ENCODE results near the gene MORF4L1. TPM values are rescaled to one million over a fixed set of nuclear protein-coding genes. Genes with fewer than 3 reads are reported as not detected.
"Not testable (repeated sequence)": the region's sequence is repeated elsewhere in the genome, so short reads cannot be mapped to it uniquely, and the experiment has no call there.

MORF4L1 gene, protein sequence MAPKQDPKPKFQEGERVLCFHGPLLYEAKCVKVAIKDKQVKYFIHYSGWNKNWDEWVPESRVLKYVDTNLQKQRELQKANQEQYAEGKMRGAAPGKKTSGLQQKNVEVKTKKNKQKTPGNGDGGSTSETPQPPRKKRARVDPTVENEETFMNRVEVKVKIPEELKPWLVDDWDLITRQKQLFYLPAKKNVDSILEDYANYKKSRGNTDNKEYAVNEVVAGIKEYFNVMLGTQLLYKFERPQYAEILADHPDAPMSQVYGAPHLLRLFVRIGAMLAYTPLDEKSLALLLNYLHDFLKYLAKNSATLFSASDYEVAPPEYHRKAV
- 100 to 1,000 TPM; 268 to 276 TPM for total RNA-seq

DNA sequence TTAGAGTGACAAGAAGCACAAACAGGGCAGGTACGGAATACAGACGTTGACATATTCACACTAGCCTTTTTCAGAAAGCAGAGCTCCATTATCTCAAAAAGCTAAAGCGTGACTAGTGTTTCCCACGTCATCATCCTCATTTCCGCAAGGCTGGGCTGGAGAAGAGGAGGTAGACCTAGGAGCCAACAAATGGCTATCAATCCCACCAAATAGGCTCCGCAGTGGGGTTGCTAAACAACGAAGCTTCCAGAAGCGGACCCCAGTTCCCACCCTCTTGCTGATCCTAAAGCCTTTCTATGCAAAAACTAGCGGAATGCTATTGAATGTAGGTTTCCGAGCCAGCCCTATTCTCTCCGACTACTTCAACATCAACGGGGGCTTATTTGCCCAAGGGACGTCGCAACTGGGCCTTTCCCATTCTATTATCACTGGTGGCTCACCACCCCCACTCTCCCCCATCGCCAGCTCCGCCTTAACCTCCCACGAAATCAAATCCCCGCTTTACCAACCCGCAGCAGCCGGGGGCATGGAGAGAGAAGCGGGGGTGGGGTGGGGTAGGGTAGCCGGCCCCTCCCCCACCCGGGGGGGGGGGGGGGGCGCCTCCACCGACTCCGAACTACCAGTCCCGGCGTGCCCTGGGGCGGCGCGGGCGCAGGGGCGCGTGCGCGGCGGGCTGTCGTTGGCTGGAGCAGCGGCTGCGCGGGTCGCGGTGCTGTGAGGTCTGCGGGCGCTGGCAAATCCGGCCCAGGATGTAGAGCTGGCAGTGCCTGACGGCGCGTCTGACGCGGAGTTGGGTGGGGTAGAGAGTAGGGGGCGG lies at the start of gene MORF4L1:
MORF4L1 (plus strand) TSS at position 736 of the 817 bp plus-strand sequence. CDS start 128 bp downstream, outside the sequence.
- Mint-ChIP-seq H3K36me3 (no peaks in the 10 kb centered on the region), H3K27me3 (peaks cover 3% of the 10 kb centered on the region), H3K27ac (peak within 1 kb of the TSS; percentile 99), H3K9me3 (no peaks in the 10 kb centered on the region), H3K4me1 (peaks cover 17% of the 10 kb centered on the region), H3K4me3 (peak within 1 kb of the TSS; percentile 92)
- POLR2A ChIA-PET, result interaction anchor here (0.6 to 2.3 kb wide), 5 partner anchors 8 to 332 kb away, joined by 3 to 9 read pairs (median 4); partner anchors contain the start of gene PSMA4
- peak; percentile 87 for ATAC-seq (ENCODE audit: low read depth)
- DNase-seq, result peak; percentile 98

DNA sequence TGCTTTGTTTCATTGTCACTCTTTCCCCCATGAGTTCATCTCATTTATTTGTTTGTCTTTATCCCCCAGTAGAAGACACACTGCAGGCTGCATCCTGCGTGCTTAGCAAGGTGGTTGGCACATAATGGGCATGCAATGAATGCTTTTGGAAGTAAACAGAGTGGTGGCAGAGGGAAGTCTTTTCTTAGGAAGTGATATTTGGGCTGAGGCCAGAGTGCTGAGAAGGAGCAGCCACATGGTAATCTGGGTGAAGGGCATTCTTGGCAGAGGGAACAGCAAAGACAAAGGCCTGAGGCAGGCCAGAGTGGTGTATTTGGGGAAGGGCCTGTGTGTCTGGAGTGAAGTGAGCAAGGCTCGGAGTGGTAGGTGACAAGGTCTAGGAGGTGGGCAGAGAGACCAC lies 43.8 kb upstream of the MORF4L1 start:
- Mint-ChIP-seq H3K4me3 (no peak overlapping the region), H3K36me3 (no peaks in the 10 kb centered on the region), H3K9me3 (no peaks in the 10 kb centered on the region), H3K27me3 (peaks cover 18% of the 10 kb centered on the region), H3K4me1 (no peaks in the 10 kb centered on the region), H3K27ac (no peak overlapping the region)
- ATAC-seq (ENCODE audit: low read depth), result no peak
- DNase-seq, result no peak
- POLR2A ChIA-PET, result no interaction called here

DNA sequence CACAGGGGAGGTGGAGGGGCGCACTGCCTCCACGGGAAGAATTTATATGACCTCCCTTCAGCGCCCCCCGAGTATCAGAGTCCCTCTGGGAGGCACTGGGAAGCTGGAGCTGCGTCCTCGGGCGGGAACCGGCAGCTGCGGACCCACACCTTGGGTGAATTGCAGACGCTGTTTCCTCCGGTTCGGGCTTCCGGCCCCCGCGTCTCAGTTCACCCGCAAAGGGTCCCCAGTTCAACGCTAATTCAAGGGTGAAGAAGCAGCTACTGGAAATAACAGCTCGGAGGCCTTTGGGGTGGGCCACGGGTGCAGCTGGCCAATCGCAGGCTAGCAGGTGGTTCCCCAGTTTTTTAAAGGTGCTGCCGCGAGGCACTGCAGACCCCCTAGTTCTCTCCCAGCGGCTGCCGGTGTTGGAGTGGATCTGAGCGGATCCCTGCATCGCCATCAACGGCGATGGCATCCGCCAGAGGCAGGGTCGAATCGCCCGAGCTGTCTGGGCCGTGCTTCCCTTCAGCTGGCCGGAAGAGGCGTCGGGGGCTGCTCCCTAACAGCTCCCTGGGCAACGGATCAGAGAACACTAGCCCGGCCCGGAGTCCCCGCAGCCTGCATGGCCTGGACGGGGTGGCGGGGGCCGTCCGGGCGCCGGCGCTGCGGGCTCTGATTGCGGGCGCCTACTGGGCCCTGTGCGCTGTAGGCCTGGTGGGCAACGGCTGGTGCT lies 42.0 kb upstream of the MORF4L1 start:
- DNase-seq, result peak; percentile 45

DNA sequence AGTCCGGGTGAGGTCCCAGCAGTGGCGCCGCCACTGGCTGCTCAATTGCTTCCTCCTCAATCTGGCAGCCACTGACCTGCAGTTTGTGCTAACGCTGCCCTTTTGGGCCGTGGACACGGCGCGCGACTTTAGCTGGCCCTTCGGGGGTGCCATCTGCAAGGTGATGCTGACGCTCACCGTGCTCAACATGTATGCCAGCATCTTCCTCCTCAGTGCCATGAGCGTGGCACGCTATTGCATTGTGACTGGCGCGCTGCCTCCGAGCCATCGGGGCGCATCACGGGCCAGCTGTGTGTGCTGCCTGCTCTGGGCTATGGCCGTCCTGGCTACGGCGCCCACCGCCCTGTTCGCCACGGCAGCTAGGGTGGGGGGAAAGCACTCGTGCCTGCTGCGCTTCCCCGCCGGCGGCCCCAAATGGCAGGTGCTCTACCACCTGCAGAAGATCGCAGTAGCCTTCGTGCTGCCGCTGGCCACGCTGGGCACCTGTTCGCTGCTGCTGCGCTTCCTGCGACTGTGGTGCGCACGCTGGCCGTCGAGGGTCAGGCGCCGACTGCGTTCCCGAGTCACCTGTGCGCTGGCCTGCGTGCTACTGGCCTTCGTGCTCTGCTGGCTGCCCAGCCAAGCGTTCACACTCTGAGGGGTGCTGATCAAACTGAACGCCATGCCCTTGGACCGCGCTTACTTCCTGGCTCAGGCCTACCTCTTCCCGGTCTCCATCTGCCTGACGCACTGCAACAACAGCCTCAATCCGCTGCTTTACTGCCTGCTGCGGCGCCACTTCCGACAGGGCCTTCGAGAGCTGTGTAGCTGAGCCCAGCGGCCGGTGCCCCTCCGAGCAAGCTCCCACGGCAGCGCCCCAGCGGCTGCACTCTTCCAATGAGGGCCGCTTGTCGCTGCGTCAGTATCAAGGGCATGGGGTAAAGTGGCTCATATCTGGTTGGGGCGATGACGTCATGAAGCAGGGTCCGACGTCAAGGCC lies 41.2 kb upstream of the MORF4L1 start:
- Mint-ChIP-seq H3K4me1 (no peaks in the 10 kb centered on the region), H3K4me3 (peak overlapping the region; percentile 74), H3K27me3 (peaks cover 17% of the 10 kb centered on the region), H3K27ac (no peak overlapping the region), H3K36me3 (no peaks in the 10 kb centered on the region), H3K9me3 (no peaks in the 10 kb centered on the region)
- DNase-seq (no peak), ATAC-seq (ENCODE audit: low read depth) (no peak)
- POLR2A ChIA-PET, result interaction anchor here (1.0 to 1.2 kb wide), 2 partner anchors 20 to 42 kb away, joined by 3 read pairs; partner anchors contain the start of gene ADAMTS7

More for the DNA sequence above, 42.0 kb upstream of the MORF4L1 start:
- Mint-ChIP-seq H3K4me1 (no peaks in the 10 kb centered on the region), H3K27me3 (peaks cover 17% of the 10 kb centered on the region), H3K4me3 (peak overlapping the region; percentile 74), H3K36me3 (no peaks in the 10 kb centered on the region), H3K9me3 (no peaks in the 10 kb centered on the region), H3K27ac (no peak overlapping the region)
- ATAC-seq (ENCODE audit: low read depth), result peak; percentile 72
- POLR2A ChIA-PET, result interaction anchor here (1.0 to 1.2 kb wide), 2 partner anchors 19 to 43 kb away, joined by 3 read pairs; partner anchors contain the start of gene ADAMTS7

DNA sequence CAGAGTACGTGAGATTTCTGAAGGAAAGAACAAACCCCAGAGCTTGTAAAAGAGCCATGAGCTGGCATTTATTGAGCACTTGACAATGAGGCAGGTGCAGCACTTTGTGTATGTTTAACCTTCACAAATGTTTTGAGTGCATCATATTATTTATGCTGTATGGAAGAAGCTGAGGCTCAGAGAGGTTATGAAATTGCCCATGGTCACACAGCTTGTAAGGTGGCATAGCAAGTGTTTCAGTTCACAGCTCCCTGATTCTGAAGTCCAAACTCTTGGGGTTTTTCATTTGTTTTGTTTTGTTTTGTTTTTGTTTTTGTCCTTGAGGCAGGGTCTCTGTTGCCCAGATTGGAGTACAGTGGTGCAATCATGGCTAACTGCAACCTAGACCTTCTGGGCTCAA lies 36.4 kb upstream of the MORF4L1 start:
- no peaks in the 10 kb centered on the region for H3K4me1 Mint-ChIP-seq
- H3K27me3 Mint-ChIP-seq, result peaks cover 17% of the 10 kb centered on the region
- no peak for ATAC-seq (ENCODE audit: low read depth)
- no peak for DNase-seq
- POLR2A ChIA-PET, result no interaction called here
- H3K4me3 Mint-ChIP-seq, result no peak overlapping the region
- no peak overlapping the region for H3K27ac Mint-ChIP-seq
- H3K36me3 Mint-ChIP-seq, result no peaks in the 10 kb centered on the region
- no peaks in the 10 kb centered on the region for H3K9me3 Mint-ChIP-seq

DNA sequence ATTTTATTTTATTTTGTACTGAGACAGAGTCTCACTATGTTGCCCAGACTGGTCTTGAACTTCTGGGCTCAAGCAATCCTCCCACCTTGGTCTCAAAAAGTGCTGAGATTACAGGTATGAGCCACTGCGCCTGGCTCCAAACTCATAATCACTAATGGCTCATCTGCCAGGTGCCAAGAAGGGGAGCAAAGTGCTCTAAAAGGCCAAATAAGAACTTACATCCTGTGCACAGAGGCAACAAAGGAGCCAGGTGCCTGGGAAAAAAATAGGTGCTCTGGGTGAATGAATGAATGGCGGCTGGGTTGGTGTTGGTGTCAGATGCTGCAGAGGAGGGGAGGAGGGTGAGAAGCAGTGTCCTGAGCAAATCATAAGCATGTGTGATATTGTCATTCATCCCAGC lies 35.6 kb upstream of the MORF4L1 start:
- Mint-ChIP-seq H3K4me3 (no peak overlapping the region), H3K27me3 (peaks cover 12% of the 10 kb centered on the region), H3K36me3 (no peaks in the 10 kb centered on the region), H3K9me3 (no peaks in the 10 kb centered on the region), H3K4me1 (no peaks in the 10 kb centered on the region), H3K27ac (no peak overlapping the region)
- DNase-seq (no peak), ATAC-seq (ENCODE audit: low read depth) (no peak)
- POLR2A ChIA-PET, result no interaction called here

DNA sequence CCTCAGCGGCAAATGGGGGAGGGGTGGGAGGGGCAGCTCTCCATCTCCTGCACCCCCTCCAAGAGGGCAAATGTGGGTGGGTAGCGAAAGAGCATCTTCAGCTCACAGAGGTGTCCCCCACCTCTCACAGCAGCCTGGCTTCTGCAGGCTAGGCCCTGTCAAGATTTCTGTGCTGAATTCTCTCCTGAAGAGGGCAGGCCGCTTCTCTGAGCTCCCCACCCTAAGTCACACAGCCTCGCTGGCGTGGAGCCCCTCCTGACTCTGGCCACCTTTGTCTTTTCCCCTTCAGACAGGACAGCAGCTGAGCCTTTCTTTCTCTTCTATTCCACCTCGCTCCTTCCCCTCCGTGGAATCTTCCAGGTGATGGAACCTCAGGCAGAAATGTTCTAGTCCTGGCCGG lies 35.1 kb upstream of the MORF4L1 start:
- ATAC-seq (ENCODE audit: low read depth) (no peak), DNase-seq (no peak)
- H3K4me1 Mint-ChIP-seq, result no peaks in the 10 kb centered on the region
- H3K27ac Mint-ChIP-seq, result no peak overlapping the region
- POLR2A ChIA-PET, result no interaction called here
- no peaks in the 10 kb centered on the region for H3K9me3 Mint-ChIP-seq
- H3K4me3 Mint-ChIP-seq, result no peak overlapping the region
- no peaks in the 10 kb centered on the region for H3K36me3 Mint-ChIP-seq
- H3K27me3 Mint-ChIP-seq, result peaks cover 8% of the 10 kb centered on the region

DNA sequence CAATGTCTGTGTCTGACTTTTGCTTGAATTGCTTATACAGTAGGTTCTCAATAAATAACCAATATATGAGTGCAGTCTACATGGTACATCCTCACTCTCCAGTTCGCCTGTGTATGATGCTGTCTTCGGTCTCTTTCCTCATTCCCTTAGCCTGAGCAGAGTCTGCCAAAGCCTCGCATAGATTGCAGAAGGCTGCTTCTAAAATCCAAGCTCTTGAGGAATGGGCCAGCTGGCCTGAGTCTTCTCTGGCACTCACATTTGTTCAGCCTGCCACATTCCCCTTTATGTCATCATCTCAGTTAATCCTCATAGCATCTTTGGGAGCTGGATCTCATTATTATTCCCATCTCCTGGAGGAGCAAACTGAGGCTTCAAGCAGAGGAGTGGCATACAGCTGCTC lies 34.2 kb upstream of the MORF4L1 start:
- Mint-ChIP-seq H3K9me3 (no peaks in the 10 kb centered on the region), H3K27me3 (peaks cover under 1% of the 10 kb centered on the region), H3K36me3 (no peaks in the 10 kb centered on the region), H3K27ac (no peak overlapping the region), H3K4me1 (no peaks in the 10 kb centered on the region), H3K4me3 (no peak overlapping the region)
- ATAC-seq (ENCODE audit: low read depth) (no peak), DNase-seq (no peak)
- POLR2A ChIA-PET, result no interaction called here

DNA sequence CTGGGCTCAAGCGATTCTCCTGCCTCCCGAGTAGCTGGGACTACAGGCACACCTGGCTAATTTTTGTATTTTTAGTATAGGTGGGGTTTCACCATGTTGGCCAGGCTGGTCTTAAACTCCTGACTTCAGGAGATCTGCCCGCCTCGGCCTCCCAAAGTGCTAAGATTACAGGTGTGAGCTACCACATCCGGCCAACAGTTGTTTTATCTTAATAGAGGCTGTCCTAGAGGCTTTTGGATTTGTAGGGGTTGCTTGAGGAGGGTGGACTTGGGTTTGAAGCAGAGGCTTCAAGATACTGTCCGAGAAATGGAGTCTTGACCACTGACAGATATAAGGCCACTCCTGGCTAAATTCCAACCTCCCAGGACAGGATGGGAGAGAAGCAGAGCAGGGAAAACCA lies 33.5 kb upstream of the MORF4L1 start:
- H3K4me3 Mint-ChIP-seq; H3K27ac Mint-ChIP-seq; H3K27me3 Mint-ChIP-seq; H3K4me1 Mint-ChIP-seq; H3K9me3 Mint-ChIP-seq; DNase-seq; H3K36me3 Mint-ChIP-seq; ATAC-seq (ENCODE audit: low read depth); POLR2A ChIA-PET: not testable (repeated sequence)

DNA sequence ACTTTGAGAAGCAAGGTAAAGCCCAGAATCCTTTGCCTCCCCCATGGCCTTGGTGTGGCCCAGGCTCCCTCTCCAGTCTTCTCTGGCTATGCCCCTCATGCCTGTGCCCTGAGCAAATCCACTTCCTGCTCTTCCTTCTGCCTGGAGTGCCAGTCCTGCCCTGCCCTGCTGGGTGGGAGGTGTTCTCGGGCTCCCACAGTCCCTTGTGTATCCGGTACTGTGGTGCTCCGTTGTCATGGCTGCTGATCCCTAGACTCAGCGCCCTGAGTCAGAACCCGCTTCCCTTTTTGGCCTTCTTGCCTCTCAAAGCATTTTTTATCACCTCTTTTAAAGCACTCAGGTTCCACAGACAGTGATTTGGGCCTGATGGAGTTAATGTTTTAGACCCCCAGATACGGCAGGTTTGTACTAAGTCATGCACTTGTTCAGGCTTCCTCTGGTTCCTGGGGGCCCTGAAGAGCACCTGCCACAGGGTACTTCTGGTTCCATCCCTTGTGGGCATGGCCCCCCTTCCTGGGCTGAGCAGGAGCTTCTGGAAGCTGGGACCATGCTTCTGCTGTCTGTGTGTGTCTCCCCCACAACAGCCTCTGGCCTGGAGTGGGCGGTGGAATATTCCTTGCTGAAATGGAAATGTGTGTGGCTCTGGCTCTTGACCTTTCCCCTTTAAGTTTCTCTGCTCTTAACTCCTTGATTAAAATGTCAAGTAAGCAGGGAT lies 31.9 kb upstream of the MORF4L1 start:
- Mint-ChIP-seq H3K27ac (no peak overlapping the region), H3K27me3 (peaks cover under 1% of the 10 kb centered on the region), H3K4me1 (no peaks in the 10 kb centered on the region), H3K4me3 (no peak overlapping the region), H3K9me3 (no peaks in the 10 kb centered on the region), H3K36me3 (no peaks in the 10 kb centered on the region)
- DNase-seq (no peak), ATAC-seq (ENCODE audit: low read depth) (no peak)
- POLR2A ChIA-PET, result no interaction called here

DNA sequence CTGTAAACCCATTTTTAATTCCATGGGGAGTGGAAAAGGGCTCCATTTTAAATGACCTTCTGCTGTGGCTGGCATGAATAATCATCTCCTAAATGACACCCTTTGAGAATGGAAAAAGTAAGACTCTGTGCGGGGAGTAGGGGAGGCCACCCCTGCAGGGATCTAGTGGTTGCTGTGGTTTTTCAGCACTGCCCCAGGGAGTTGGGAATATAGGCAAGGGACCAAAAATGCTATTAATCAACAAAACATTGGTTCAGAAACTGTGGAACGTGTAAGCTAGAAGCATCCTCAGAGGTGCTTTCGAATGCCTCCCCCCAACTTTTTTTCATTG lies 31.3 kb upstream of the MORF4L1 start:
- POLR2A ChIA-PET, result no interaction called here
- no peak overlapping the region for H3K27ac Mint-ChIP-seq
- peaks cover 4% of the 10 kb centered on the region for H3K27me3 Mint-ChIP-seq
- no peaks in the 10 kb centered on the region for H3K36me3 Mint-ChIP-seq
- H3K4me3 Mint-ChIP-seq, result no peak overlapping the region
- ATAC-seq (ENCODE audit: low read depth) (no peak), DNase-seq (no peak)
- H3K9me3 Mint-ChIP-seq, result no peaks in the 10 kb centered on the region
- H3K4me1 Mint-ChIP-seq, result no peaks in the 10 kb centered on the region

DNA sequence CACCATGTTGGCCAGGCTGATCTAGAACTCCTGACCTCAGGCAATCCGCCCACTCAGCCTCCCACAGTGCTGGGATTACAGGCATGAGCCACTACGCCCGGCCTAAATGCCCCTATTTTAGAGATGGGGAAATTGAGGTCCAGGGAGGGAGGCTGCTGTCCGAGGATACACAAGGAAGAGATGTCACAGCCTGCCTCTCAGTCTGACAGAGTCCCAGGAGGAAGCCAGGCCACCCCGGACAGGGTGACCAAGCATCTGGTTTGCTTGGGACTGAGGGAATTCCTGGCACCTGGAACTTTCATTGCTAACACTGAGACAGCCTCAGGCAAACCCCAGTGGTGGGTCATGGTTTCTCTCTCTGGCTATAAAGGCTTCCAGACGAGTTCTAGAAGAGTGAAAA lies 30.8 kb upstream of the MORF4L1 start:
- DNase-seq (no peak), ATAC-seq (ENCODE audit: low read depth) (no peak)
- Mint-ChIP-seq H3K9me3 (no peaks in the 10 kb centered on the region), H3K4me1 (no peaks in the 10 kb centered on the region), H3K27me3 (peaks cover 4% of the 10 kb centered on the region), H3K4me3 (no peak overlapping the region), H3K36me3 (no peaks in the 10 kb centered on the region), H3K27ac (no peak overlapping the region)
- POLR2A ChIA-PET, result no interaction called here

All from activated naive CD8-positive, alpha-beta T cell treated with anti-CD3 and anti-CD28 coated beads, Interleukin-2, amount 10 ng/mL, durations not matched to agents 7 days and 5 days (primary cell).